SHP77 (cell line): ENCODE results near the gene TMEM95.

Experiments used
- DNase-seq, 2 experiments: peaks; one replicate each; lab custom pipeline; 2025; lab: John Stamatoyannopoulos, UW

Gene TMEM95

GRCh38 chr17:7355053-7355452 is at the start of gene TMEM95:
Gene TMEM95, plus strand, starts transcription at chr17:7355156. Its CDS starts 49 bp downstream, at chr17:7355205.
- peak; percentile 54 to 66 for DNase-seq

GRCh38 chr17:7306911-7307685 is 47.9 kb upstream of the TMEM95 start, which contains the start of gene EIF5A:
Gene EIF5A, plus strand, starts transcription at chr17:7307628. Its CDS starts 2,008 bp downstream, at chr17:7309636.
- peak; percentile 100 for DNase-seq

- DNase-seq, result peak in 1 of 2 experiments; percentile 41
Measured at GRCh38 chr17:7307686-7308624, 47.0 kb upstream of the TMEM95 start.

GRCh38 chr17:7308625-7309433 is 46.1 kb upstream of the TMEM95 start:
- DNase-seq, result peak; percentile 53 to 77

- no peak for DNase-seq
Measured at GRCh38 chr17:7309628-7310027, 45.3 kb upstream of the TMEM95 start.

GRCh38 chr17:7311110-7311705 is 43.7 kb upstream of the TMEM95 start:
- DNase-seq, result no peak

- DNase-seq, result no peak
Measured at GRCh38 chr17:7312432-7313087, 42.4 kb upstream of the TMEM95 start.

- DNase-seq, result peak in 1 of 2 experiments; percentile 40
Measured at GRCh38 chr17:7313088-7313889, 41.7 kb upstream of the TMEM95 start.

GRCh38 chr17:7313890-7314718 is 40.9 kb upstream of the TMEM95 start:
- no peak for DNase-seq

GRCh38 chr17:7314719-7315569 is 40.0 kb upstream of the TMEM95 start, which contains the start of gene GPS2:
Gene GPS2, minus strand, starts transcription at chr17:7315360. Its CDS starts 308 bp downstream, at chr17:7315052.
- DNase-seq, result peak; percentile 89 to 93

- peak in 1 of 2 experiments; percentile 23 for DNase-seq
Measured at GRCh38 chr17:7315570-7316235, 39.3 kb upstream of the TMEM95 start.

GRCh38 chr17:7317161-7317803 is 37.7 kb upstream of the TMEM95 start:
- no peak for DNase-seq

GRCh38 chr17:7318121-7318860 is 36.7 kb upstream of the TMEM95 start:
- no peak for DNase-seq

GRCh38 chr17:7321466-7321865 is 33.5 kb upstream of the TMEM95 start:
- DNase-seq, result no peak

GRCh38 chr17:7322520-7323194 is 32.3 kb upstream of the TMEM95 start:
- DNase-seq, result no peak
